ENCODE measurements around the gene ZNF672. TPM values are rescaled to one million over a fixed set of nuclear protein-coding genes. Genes with fewer than 3 reads are reported as not detected.
"Not testable (repeated sequence)": the region's sequence is repeated elsewhere in the genome, so short reads cannot be mapped to it uniquely, and the experiment has no call there.

Gene ZNF672
- total RNA-seq (2022) = 27.3 and 29.1 TPM in 2 replicates
- percentile 74 among the genes with signal in this experiment for Bru-seq, nascent RNA
- BruChase-seq, experiment 1, labeled RNA remaining after a 2-hour chase = percentile 82 among the genes with signal in this experiment
- percentile 66 among the genes with signal in this experiment for BruChase-seq, experiment 2, labeled RNA remaining after a 6-hour chase
- long read RNA-seq, transcript ZNF672-201 (4 exons, 2,989 nt) = major isoform, 35 of 49 reads
- long read RNA-seq, partial matches to known transcripts = 12 of 49 reads
- long read RNA-seq, other reads (novel, unspliced or antisense) = 2 of 49 reads

GRCh38 chr1:248837781-248838356, at the start of gene ZNF672:
ZNF672 (plus strand) TSS chr1:248838224; CDS start chr1:248847275, 9,051 bp downstream.
- ChIA-PET CTCF (interaction anchor here (0.6 to 2.8 kb wide), 4 partner anchors 11 to 85 kb away, joined by 5 to 46 read pairs (median 12); partner anchors contain the start of genes SH3BP5L and ZNF692), POLR2A (interaction anchor here (0.5 to 3.4 kb wide), 8 partner anchors 11 to 69 kb away, joined by 3 to 57 read pairs (median 7); partner anchors contain the start of genes SH3BP5L and ZNF692)
- peak within 1 kb of the TSS; percentile 95 for H3K27ac Mint-ChIP-seq (ENCODE audit: unreplicated experiment)
- peaks cover 23% of the 10 kb centered on the region for H3K36me3 Mint-ChIP-seq (ENCODE audit: insufficient read depth, unreplicated experiment)
- no peak for TF ChIP-seq CTCF (IDR thresholded peaks at IDR 0.05; ENCODE audit: insufficient read depth in 1 of 2, low read depth in 1 of 2, low read length in 1 of 2, severe bottlenecking in 1 of 2, unreplicated experiment in 1 of 2)
- H3K4me3 Mint-ChIP-seq (ENCODE audit: unreplicated experiment) = no peak within 1 kb of the TSS
- Histone ChIP-seq H3K4me1 (no peaks in the 10 kb centered on the region), H3K27me3 (replicated peaks; ENCODE audit: control insufficient read depth, insufficient read depth, low read length) (no peaks in the 10 kb centered on the region), H3K9me3 (no peaks in the 10 kb centered on the region), H3K36me3 (ENCODE audit: control insufficient read depth, insufficient read depth, low read length) (peaks cover 1% of the 10 kb centered on the region; the same call in 1 of the 2 replicates), H3K4me3 (ENCODE audit: low read depth, low read length) (peak within 1 kb of the TSS; percentile 87)
- BruUV-seq (replicated peaks) = no TSS peak
- peaks cover 3% of the 10 kb centered on the region for H3K27me3 Mint-ChIP-seq (ENCODE audit: insufficient read depth, unreplicated experiment)
- H3K4me1 Mint-ChIP-seq (ENCODE audit: low read depth, unreplicated experiment) = no peaks in the 10 kb centered on the region
- DNase-seq = peak; percentile 97 to 98
- H3K9me3 Mint-ChIP-seq (ENCODE audit: unreplicated experiment) = no peaks in the 10 kb centered on the region
- intact Hi-C loops (cut with micrococcal nuclease; ENCODE audit: unreplicated experiment) = loop anchor here (1.0 kb wide), 4 partner anchors 12 to 68 kb away; partner anchors contain the start of gene PGBD2

GRCh38 chr1:248788327-248788726, 49.7 kb upstream of the ZNF672 start:
- BruUV-seq (replicated peaks) = no TSS peak
- intact Hi-C loops (cut with micrococcal nuclease; ENCODE audit: unreplicated experiment) = no loop called here
- no peak for DNase-seq
- CTCF ChIA-PET = no interaction called here
- Mint-ChIP-seq H3K9me3 (ENCODE audit: unreplicated experiment) (no peaks in the 10 kb centered on the region), H3K27ac (ENCODE audit: unreplicated experiment) (no peak overlapping the region), H3K4me1 (ENCODE audit: low read depth, unreplicated experiment) (no peaks in the 10 kb centered on the region), H3K36me3 (ENCODE audit: insufficient read depth, unreplicated experiment) (no peaks in the 10 kb centered on the region), H3K27me3 (ENCODE audit: insufficient read depth, unreplicated experiment) (no peaks in the 10 kb centered on the region), H3K4me3 (ENCODE audit: unreplicated experiment) (no peak overlapping the region)
- Histone ChIP-seq H3K27me3 (replicated peaks; ENCODE audit: control insufficient read depth, insufficient read depth, low read length) (no peaks in the 10 kb centered on the region), H3K36me3 (ENCODE audit: control insufficient read depth, insufficient read depth, low read length) (no peaks in the 10 kb centered on the region), H3K4me3 (ENCODE audit: low read depth, low read length) (no peak overlapping the region), H3K9me3 (no peaks in the 10 kb centered on the region), H3K4me1 (peaks cover 11% of the 10 kb centered on the region; the same call in 1 of the 2 replicates)
- no peak for TF ChIP-seq CTCF (IDR thresholded peaks at IDR 0.05; ENCODE audit: insufficient read depth in 1 of 2, low read depth in 1 of 2, low read length in 1 of 2, severe bottlenecking in 1 of 2, unreplicated experiment in 1 of 2)
- POLR2A ChIA-PET = no interaction called here

GRCh38 chr1:248789337-248789736, 48.7 kb upstream of the ZNF672 start:
- POLR2A ChIA-PET; H3K36me3 Mint-ChIP-seq (ENCODE audit: insufficient read depth, unreplicated experiment); H3K27ac Mint-ChIP-seq (ENCODE audit: unreplicated experiment); BruUV-seq (replicated peaks); intact Hi-C loops (cut with micrococcal nuclease; ENCODE audit: unreplicated experiment); H3K27me3 Mint-ChIP-seq (ENCODE audit: insufficient read depth, unreplicated experiment); H3K9me3 Mint-ChIP-seq (ENCODE audit: unreplicated experiment); H3K4me1 Mint-ChIP-seq (ENCODE audit: low read depth, unreplicated experiment); CTCF ChIA-PET; H3K4me3 Mint-ChIP-seq (ENCODE audit: unreplicated experiment); H3K36me3 ChIP-seq (ENCODE audit: control insufficient read depth, insufficient read depth, low read length); H3K9me3 ChIP-seq; H3K27me3 ChIP-seq (replicated peaks; ENCODE audit: control insufficient read depth, insufficient read depth, low read length); H3K4me3 ChIP-seq (ENCODE audit: low read depth, low read length); DNase-seq: not testable (repeated sequence)
- peaks cover 11% of the 10 kb centered on the region; the same call in 1 of the 2 replicates for H3K4me1 ChIP-seq

Measured in Caco-2 (cell line).